Neural cell (in vitro differentiated cells): Measurements from ENCODE around the gene FOSL2. TPM values are rescaled to one million over a fixed set of nuclear protein-coding genes. Genes with fewer than 3 reads are reported as not detected.

ENCODE experiments used
- H2AFZ ChIP-seq: fragments of 200-600, 300-800 bp; sonication (generic), shearing (Covaris generic); 2 replicates; pipeline ENCODE4 v1.6.0; 2014; ENCODE audit warnings: low read depth, mild to moderate bottlenecking, antibody characterized with exemption, low read length, moderate library complexity
- H3F3A ChIP-seq: fragments of 200-600 bp; shearing (Covaris generic); 2 replicates; pipeline ENCODE4 v1.6.1; 2016; ENCODE audit warnings: mild to moderate bottlenecking, moderate library complexity, mixed read lengths, antibody characterized with exemption, low read length; ENCODE audit not compliant: insufficient read depth, poor library complexity, severe bottlenecking
- H3K27ac ChIP-seq: fragments of 200-600, 300-800 bp; sonication (generic), shearing (Covaris generic); 2 replicates; pipeline ENCODE4 v1.5.1; 2014; ENCODE audit warnings: mild to moderate bottlenecking, low read length, moderate library complexity
- H3K27me3 ChIP-seq: fragments of 300-800, 200-600 bp; sonication (generic), shearing (Covaris generic); 2 replicates; pipeline ENCODE4 v1.6.0; 2014; ENCODE audit warnings: mild to moderate bottlenecking, low read depth, low read length, moderate library complexity; ENCODE audit not compliant: insufficient read depth
- H3K36me3 ChIP-seq: fragments of 300-800, 200-600 bp; sonication (generic), shearing (Covaris generic); 2 replicates; pipeline ENCODE4 v1.5.1; 2014; ENCODE audit warnings: mild to moderate bottlenecking, antibody characterized with exemption, low read length, moderate library complexity; ENCODE audit not compliant: insufficient read depth
- H3K4me2 ChIP-seq: fragments of 300-800, 200-600 bp; sonication (generic), shearing (Covaris generic); 2 replicates; pipeline ENCODE4 v1.6.0; 2014; ENCODE audit warnings: mild to moderate bottlenecking, low read length
- H3K4me3 ChIP-seq: fragments of 300-800, 200-600 bp; sonication (generic), shearing (Covaris generic); 2 replicates; pipeline ENCODE4 v1.5.1; 2014; ENCODE audit warnings: mild to moderate bottlenecking, low read length, moderate library complexity
- H3K79me2 ChIP-seq: fragments of 200-600 bp; shearing (Covaris generic); replicated peaks from 2 replicates; pipeline ENCODE4 v1.6.0; 2014; ENCODE audit warnings: mild to moderate bottlenecking, low read length, moderate library complexity; ENCODE audit not compliant: insufficient read depth
- H3K9ac ChIP-seq: fragments of 300-800, 200-600 bp; sonication (generic), shearing (Covaris generic); 2 replicates; pipeline ENCODE4 v1.6.1; 2016; ENCODE audit warnings: mild to moderate bottlenecking, low read length, mixed read lengths
- H3K9me2 ChIP-seq: fragments of 200-600 bp; shearing (Covaris generic); 2 replicates; pipeline ENCODE4 v1.6.1; 2016; ENCODE audit warnings: mild to moderate bottlenecking, low read length, mixed read lengths; ENCODE audit not compliant: insufficient read depth
- H3K9me3 ChIP-seq: fragments of 200-600, 300-800 bp; sonication (generic), shearing (Covaris generic); 2 replicates; pipeline ENCODE4 v1.6.1; 2016; ENCODE audit warnings: mild to moderate bottlenecking, mixed run types, low read length, moderate library complexity, mixed read lengths
- H4K20me1 ChIP-seq: fragments of 200-600 bp; shearing (Covaris generic); 2 replicates; pipeline ENCODE4 v1.6.1; 2016; ENCODE audit warnings: mild to moderate bottlenecking, mixed run types; ENCODE audit not compliant: insufficient read depth
- EP300 ChIP-seq: fragments of 450-650 bp; conservative IDR thresholded peaks from 2 replicates; pipeline ENCODE4 v1.6.1; 2014; ENCODE audit warnings: antibody characterized with exemption, mild to moderate bottlenecking, moderate library complexity; ENCODE audit not compliant: poor library complexity, severe bottlenecking
- EZH2 ChIP-seq: fragments of 200-600, 300-800 bp; shearing (Covaris generic), sonication (generic); IDR thresholded peaks from 2 replicates; pipeline ENCODE4 v1.6.1; 2014; ENCODE audit warnings: antibody characterized with exemption, low read length, borderline replicate concordance, mild to moderate bottlenecking; ENCODE audit not compliant: insufficient read depth, poor library complexity, severe bottlenecking
- MXI1 ChIP-seq: fragments of 450-650 bp; conservative IDR thresholded peaks from 2 replicates; pipeline ENCODE4 v1.6.1; 2014; ENCODE audit warnings: antibody characterized with exemption, mild to moderate bottlenecking; ENCODE audit not compliant: poor library complexity, severe bottlenecking
- POLR2AphosphoS5 ChIP-seq: IDR thresholded peaks from 2 replicates; pipeline ENCODE4 v1.6.1; 2012
- RAD21 ChIP-seq: fragments of 450-650 bp; conservative IDR thresholded peaks from 2 replicates; pipeline ENCODE4 v1.6.1; 2014; ENCODE audit warnings: antibody characterized with exemption, mild to moderate bottlenecking, moderate library complexity
- REST ChIP-seq: IDR thresholded peaks from 2 replicates; pipeline ENCODE4 v1.6.1; 2012; ENCODE audit warnings: borderline replicate concordance
- SMC3 ChIP-seq: fragments of 450-650 bp; conservative IDR thresholded peaks from 2 replicates; pipeline ENCODE4 v1.6.1; 2014; ENCODE audit warnings: antibody characterized with exemption, mild to moderate bottlenecking, moderate library complexity; ENCODE audit not compliant: poor library complexity
- TAF1 ChIP-seq: IDR thresholded peaks from 2 replicates; pipeline ENCODE4 v1.6.1; 2012; ENCODE audit warnings: low read depth
- polyA plus RNA-seq: library from polyadenylated mRNA; depleted of rRNA; stranded (reverse); fragments of >200 nt; gene quantifications from 2 replicates; pipeline ENCODE4 v1.2.3, GENCODE V29; 2014
- TF ChIP-seq, protein P1 (sequence below): fragments of 450-650 bp; IDR thresholded peaks from 2 replicates; pipeline ENCODE4 v1.5.1; 2014; ENCODE audit warnings: antibody characterized with exemption, mild to moderate bottlenecking, moderate library complexity; ENCODE audit not compliant: poor library complexity, severe bottlenecking

Gene FOSL2
- polyA plus RNA-seq, 1 donor from 2014 or later: 2.8 TPM

DNA sequence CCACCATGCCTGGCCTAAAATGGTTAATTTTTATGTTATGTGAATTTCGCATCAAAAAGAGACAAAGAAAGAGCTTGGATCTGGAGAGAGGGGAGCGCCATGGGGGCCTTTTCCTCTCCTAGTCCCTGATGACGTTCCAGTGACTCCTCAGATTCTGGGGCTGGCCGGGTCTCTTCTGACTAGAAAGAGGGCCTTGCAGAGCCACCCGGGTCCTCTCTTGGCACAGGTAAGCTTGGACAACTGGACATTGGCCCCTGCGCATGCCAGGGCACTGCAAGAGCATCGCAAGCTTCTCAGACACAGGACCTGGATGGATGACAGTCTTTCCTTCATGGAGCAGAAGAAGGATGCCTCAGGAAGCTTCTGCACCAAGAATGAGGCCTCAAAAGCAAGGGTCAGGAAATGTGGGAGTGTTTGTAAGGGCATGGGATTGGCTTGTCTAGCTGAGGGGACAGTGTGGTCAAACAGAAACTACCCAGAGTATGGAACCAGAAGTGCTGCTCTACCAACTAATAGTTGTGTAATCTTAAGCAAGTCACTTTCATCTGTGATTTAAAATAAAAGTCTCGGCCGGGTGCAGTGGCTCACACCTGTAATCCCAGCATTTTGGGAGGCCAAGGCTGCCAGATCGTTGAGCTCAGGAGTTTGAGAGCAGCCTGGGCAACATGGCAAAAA lies 35.2 kb downstream of the FOSL2 start:
- Histone ChIP-seq H3K79me2 (no peaks in the 10 kb centered on the region), H3K9me3 (no peaks in the 10 kb centered on the region), H3K36me3 (no peaks in the 10 kb centered on the region), H3K9ac (no peak overlapping the region), H2AFZ (no peak overlapping the region), H3K4me3 (no peak overlapping the region), H3K27ac (no peak overlapping the region), H3F3A (no peaks in the 10 kb centered on the region), H3K9me2 (no peaks in the 10 kb centered on the region), H4K20me1 (no peaks in the 10 kb centered on the region), H3K27me3 (no peaks in the 10 kb centered on the region), H3K4me2 (no peak overlapping the region)
- TF ChIP-seq REST: no peak
- TF ChIP-seq RAD21: no peak
- no peak for TF ChIP-seq POLR2AphosphoS5
- TF ChIP-seq TAF1: no peak
- no peak for TF ChIP-seq SMC3
- TF ChIP-seq EZH2: no peak
- TF ChIP-seq EP300: no peak
- no peak for TF ChIP-seq MXI1
- TF ChIP-seq, protein P1, sequence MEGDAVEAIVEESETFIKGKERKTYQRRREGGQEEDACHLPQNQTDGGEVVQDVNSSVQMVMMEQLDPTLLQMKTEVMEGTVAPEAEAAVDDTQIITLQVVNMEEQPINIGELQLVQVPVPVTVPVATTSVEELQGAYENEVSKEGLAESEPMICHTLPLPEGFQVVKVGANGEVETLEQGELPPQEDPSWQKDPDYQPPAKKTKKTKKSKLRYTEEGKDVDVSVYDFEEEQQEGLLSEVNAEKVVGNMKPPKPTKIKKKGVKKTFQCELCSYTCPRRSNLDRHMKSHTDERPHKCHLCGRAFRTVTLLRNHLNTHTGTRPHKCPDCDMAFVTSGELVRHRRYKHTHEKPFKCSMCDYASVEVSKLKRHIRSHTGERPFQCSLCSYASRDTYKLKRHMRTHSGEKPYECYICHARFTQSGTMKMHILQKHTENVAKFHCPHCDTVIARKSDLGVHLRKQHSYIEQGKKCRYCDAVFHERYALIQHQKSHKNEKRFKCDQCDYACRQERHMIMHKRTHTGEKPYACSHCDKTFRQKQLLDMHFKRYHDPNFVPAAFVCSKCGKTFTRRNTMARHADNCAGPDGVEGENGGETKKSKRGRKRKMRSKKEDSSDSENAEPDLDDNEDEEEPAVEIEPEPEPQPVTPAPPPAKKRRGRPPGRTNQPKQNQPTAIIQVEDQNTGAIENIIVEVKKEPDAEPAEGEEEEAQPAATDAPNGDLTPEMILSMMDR: no peak

GRCh38 chr2:28428486-28428885 lies 35.8 kb downstream of the FOSL2 start:
- H3K4me3 ChIP-seq: no peak overlapping the region
- no peaks in the 10 kb centered on the region for H3K27me3 ChIP-seq
- no peak overlapping the region for H3K9ac ChIP-seq
- H3K79me2 ChIP-seq: no peaks in the 10 kb centered on the region
- TF ChIP-seq MXI1 (no peak), RAD21 (no peak), EZH2 (no peak), REST (no peak), SMC3 (no peak), EP300 (no peak)
- TF ChIP-seq, protein P1: no peak
- no peaks in the 10 kb centered on the region for H3K36me3 ChIP-seq
- no peaks in the 10 kb centered on the region for H3F3A ChIP-seq
- no peak overlapping the region for H2AFZ ChIP-seq
- H4K20me1 ChIP-seq: no peaks in the 10 kb centered on the region
- no peaks in the 10 kb centered on the region for H3K9me3 ChIP-seq
- H3K4me2 ChIP-seq: no peak overlapping the region
- H3K9me2 ChIP-seq: no peaks in the 10 kb centered on the region
- H3K27ac ChIP-seq: no peak overlapping the region
